Stimulated activated CD4-positive, alpha-beta T cell treated with anti-CD3 and anti-CD28 coated beads, Interleukin-1b, Interleukin-23, amount 100 ng/mL, for 48 hours (primary cell): ENCODE results near the gene EHF.

Experiments used
- DNase-seq: peaks from one replicate; pipeline ENCODE4 v3.0.0-alpha.2; 2020

EHF gene

GRCh38 chr11:34648036-34648435 is 27.1 kb downstream of the EHF start:
- DNase-seq, result no peak

- DNase-seq, result no peak
Observed at GRCh38 chr11:34649597-34649996, 28.7 kb downstream of the EHF start.

- peak; percentile 92 for DNase-seq
Observed at GRCh38 chr11:34650528-34650927, 29.6 kb downstream of the EHF start.

GRCh38 chr11:34651551-34651950 is 30.7 kb downstream of the EHF start:
- no peak for DNase-seq

- DNase-seq, result no peak
Observed at GRCh38 chr11:34652191-34652973, 31.5 kb downstream of the EHF start.

- DNase-seq, result no peak
Observed at GRCh38 chr11:34653031-34653430, 32.1 kb downstream of the EHF start.

- DNase-seq, result peak; percentile 47
Observed at GRCh38 chr11:34653851-34654482, 33.1 kb downstream of the EHF start.

- peak; percentile 25 for DNase-seq
Observed at GRCh38 chr11:34654483-34655334, 33.8 kb downstream of the EHF start.

GRCh38 chr11:34655335-34656008 is 34.6 kb downstream of the EHF start:
- DNase-seq, result peak; percentile 25

GRCh38 chr11:34656062-34656720 is 35.3 kb downstream of the EHF start:
- no peak for DNase-seq

GRCh38 chr11:34658071-34659015 is 37.5 kb downstream of the EHF start:
- DNase-seq, result no peak

- DNase-seq, result no peak
Observed at GRCh38 chr11:34659096-34659733, 38.3 kb downstream of the EHF start.

GRCh38 chr11:34665077-34665835 is 44.4 kb downstream of the EHF start:
- no peak for DNase-seq

GRCh38 chr11:34667810-34668582 is 47.1 kb downstream of the EHF start:
- DNase-seq, result no peak

- no peak for DNase-seq
Observed at GRCh38 chr11:34668583-34669053, 47.7 kb downstream of the EHF start.

GRCh38 chr11:34669458-34669857 is 48.6 kb downstream of the EHF start:
- no peak for DNase-seq

GRCh38 chr11:34671117-34671516 is 50.2 kb downstream of the EHF start:
- DNase-seq, result no peak

- DNase-seq, result no peak
Observed at GRCh38 chr11:34671946-34672345, 51.1 kb downstream of the EHF start.

- no peak for DNase-seq
Observed at GRCh38 chr11:34674038-34674437, 53.1 kb downstream of the EHF start.
